Neural cell (in vitro differentiated cells): ENCODE measurements around the gene CCDC88A. TPM values are rescaled to one million over a fixed set of nuclear protein-coding genes. Genes with fewer than 3 reads are reported as not detected.

Experiments used
- H2AFZ ChIP-seq: fragments of 200-600, 300-800 bp; sonication (generic), shearing (Covaris generic); 2 replicates; pipeline ENCODE4 v1.6.0; 2014; ENCODE audit warnings: low read depth, mild to moderate bottlenecking, antibody characterized with exemption, low read length, moderate library complexity
- H3F3A ChIP-seq: fragments of 200-600 bp; shearing (Covaris generic); 2 replicates; pipeline ENCODE4 v1.6.1; 2016; ENCODE audit warnings: mild to moderate bottlenecking, moderate library complexity, mixed read lengths, antibody characterized with exemption, low read length; ENCODE audit not compliant: insufficient read depth, poor library complexity, severe bottlenecking
- H3K27ac ChIP-seq: fragments of 200-600, 300-800 bp; sonication (generic), shearing (Covaris generic); 2 replicates; pipeline ENCODE4 v1.5.1; 2014; ENCODE audit warnings: mild to moderate bottlenecking, low read length, moderate library complexity
- H3K27me3 ChIP-seq: fragments of 300-800, 200-600 bp; sonication (generic), shearing (Covaris generic); 2 replicates; pipeline ENCODE4 v1.6.0; 2014; ENCODE audit warnings: mild to moderate bottlenecking, low read depth, low read length, moderate library complexity; ENCODE audit not compliant: insufficient read depth
- H3K36me3 ChIP-seq: fragments of 300-800, 200-600 bp; sonication (generic), shearing (Covaris generic); 2 replicates; pipeline ENCODE4 v1.5.1; 2014; ENCODE audit warnings: mild to moderate bottlenecking, antibody characterized with exemption, low read length, moderate library complexity; ENCODE audit not compliant: insufficient read depth
- H3K4me2 ChIP-seq: fragments of 300-800, 200-600 bp; sonication (generic), shearing (Covaris generic); 2 replicates; pipeline ENCODE4 v1.6.0; 2014; ENCODE audit warnings: mild to moderate bottlenecking, low read length
- H3K4me3 ChIP-seq: fragments of 300-800, 200-600 bp; sonication (generic), shearing (Covaris generic); 2 replicates; pipeline ENCODE4 v1.5.1; 2014; ENCODE audit warnings: mild to moderate bottlenecking, low read length, moderate library complexity
- H3K79me2 ChIP-seq: fragments of 200-600 bp; shearing (Covaris generic); replicated peaks from 2 replicates; pipeline ENCODE4 v1.6.0; 2014; ENCODE audit warnings: mild to moderate bottlenecking, low read length, moderate library complexity; ENCODE audit not compliant: insufficient read depth
- H3K9ac ChIP-seq: fragments of 300-800, 200-600 bp; sonication (generic), shearing (Covaris generic); 2 replicates; pipeline ENCODE4 v1.6.1; 2016; ENCODE audit warnings: mild to moderate bottlenecking, low read length, mixed read lengths
- H3K9me2 ChIP-seq: fragments of 200-600 bp; shearing (Covaris generic); 2 replicates; pipeline ENCODE4 v1.6.1; 2016; ENCODE audit warnings: mild to moderate bottlenecking, low read length, mixed read lengths; ENCODE audit not compliant: insufficient read depth
- H3K9me3 ChIP-seq: fragments of 200-600, 300-800 bp; sonication (generic), shearing (Covaris generic); 2 replicates; pipeline ENCODE4 v1.6.1; 2016; ENCODE audit warnings: mild to moderate bottlenecking, mixed run types, low read length, moderate library complexity, mixed read lengths
- H4K20me1 ChIP-seq: fragments of 200-600 bp; shearing (Covaris generic); 2 replicates; pipeline ENCODE4 v1.6.1; 2016; ENCODE audit warnings: mild to moderate bottlenecking, mixed run types; ENCODE audit not compliant: insufficient read depth
- CTCF ChIP-seq: fragments of 450-650 bp; IDR thresholded peaks from 2 replicates; pipeline ENCODE4 v1.5.1; 2014; ENCODE audit warnings: antibody characterized with exemption, mild to moderate bottlenecking, moderate library complexity; ENCODE audit not compliant: poor library complexity, severe bottlenecking
- EP300 ChIP-seq: fragments of 450-650 bp; conservative IDR thresholded peaks from 2 replicates; pipeline ENCODE4 v1.6.1; 2014; ENCODE audit warnings: antibody characterized with exemption, mild to moderate bottlenecking, moderate library complexity; ENCODE audit not compliant: poor library complexity, severe bottlenecking
- EZH2 ChIP-seq: fragments of 200-600, 300-800 bp; shearing (Covaris generic), sonication (generic); IDR thresholded peaks from 2 replicates; pipeline ENCODE4 v1.6.1; 2014; ENCODE audit warnings: antibody characterized with exemption, low read length, borderline replicate concordance, mild to moderate bottlenecking; ENCODE audit not compliant: insufficient read depth, poor library complexity, severe bottlenecking
- MXI1 ChIP-seq: fragments of 450-650 bp; conservative IDR thresholded peaks from 2 replicates; pipeline ENCODE4 v1.6.1; 2014; ENCODE audit warnings: antibody characterized with exemption, mild to moderate bottlenecking; ENCODE audit not compliant: poor library complexity, severe bottlenecking
- POLR2AphosphoS5 ChIP-seq: IDR thresholded peaks from 2 replicates; pipeline ENCODE4 v1.6.1; 2012
- RAD21 ChIP-seq: fragments of 450-650 bp; conservative IDR thresholded peaks from 2 replicates; pipeline ENCODE4 v1.6.1; 2014; ENCODE audit warnings: antibody characterized with exemption, mild to moderate bottlenecking, moderate library complexity
- REST ChIP-seq: IDR thresholded peaks from 2 replicates; pipeline ENCODE4 v1.6.1; 2012; ENCODE audit warnings: borderline replicate concordance
- SMC3 ChIP-seq: fragments of 450-650 bp; conservative IDR thresholded peaks from 2 replicates; pipeline ENCODE4 v1.6.1; 2014; ENCODE audit warnings: antibody characterized with exemption, mild to moderate bottlenecking, moderate library complexity; ENCODE audit not compliant: poor library complexity
- TAF1 ChIP-seq: IDR thresholded peaks from 2 replicates; pipeline ENCODE4 v1.6.1; 2012; ENCODE audit warnings: low read depth
- polyA plus RNA-seq: library from polyadenylated mRNA; depleted of rRNA; stranded (reverse); fragments of >200 nt; gene quantifications from 2 replicates; pipeline ENCODE4 v1.2.3, GENCODE V29; 2014

Gene CCDC88A
- polyA plus RNA-seq, 1 donor from 2014 or later, result 224 TPM

GRCh38 chr2:55441280-55441892 lies 21.7 kb upstream of the CCDC88A start:
- TF ChIP-seq EZH2 (no peak), SMC3 (no peak), EP300 (no peak), TAF1 (no peak), CTCF (no peak), POLR2AphosphoS5 (no peak), REST (no peak), MXI1 (no peak), RAD21 (no peak)
- no peaks in the 10 kb centered on the region for H3K27me3 ChIP-seq

GRCh38 chr2:55439101-55439397 lies 19.4 kb upstream of the CCDC88A start:
- TF ChIP-seq RAD21 (no peak), TAF1 (no peak), EP300 (no peak), EZH2 (no peak), CTCF (no peak), SMC3 (no peak), REST (no peak), MXI1 (no peak), POLR2AphosphoS5 (no peak)

More at GRCh38 chr2:55441280-55441892, 21.7 kb upstream of the CCDC88A start:
- Histone ChIP-seq H3K9ac (no peak overlapping the region), H3K9me2 (no peaks in the 10 kb centered on the region), H3K27ac (no peak overlapping the region), H3K79me2 (no peaks in the 10 kb centered on the region), H3K4me3 (no peak overlapping the region), H3K4me2 (no peak overlapping the region), H3K9me3 (no peaks in the 10 kb centered on the region), H2AFZ (no peak overlapping the region), H4K20me1 (no peaks in the 10 kb centered on the region), H3F3A (no peaks in the 10 kb centered on the region), H3K36me3 (no peaks in the 10 kb centered on the region)

More at GRCh38 chr2:55439101-55439397, 19.4 kb upstream of the CCDC88A start:
- H3K27ac ChIP-seq, result no peak overlapping the region
- no peaks in the 10 kb centered on the region for H4K20me1 ChIP-seq
- H3K79me2 ChIP-seq, result no peaks in the 10 kb centered on the region
- H3K4me2 ChIP-seq, result no peak overlapping the region
- no peaks in the 10 kb centered on the region for H3K9me2 ChIP-seq
- no peaks in the 10 kb centered on the region for H3K27me3 ChIP-seq
- H3K9me3 ChIP-seq, result no peaks in the 10 kb centered on the region
- no peaks in the 10 kb centered on the region for H3F3A ChIP-seq
- no peaks in the 10 kb centered on the region for H3K36me3 ChIP-seq
- H3K4me3 ChIP-seq, result no peak overlapping the region
- H3K9ac ChIP-seq, result no peak overlapping the region
- H2AFZ ChIP-seq, result no peak overlapping the region
